Measurements from ENCODE around the gene SIN3B. TPM values are rescaled to one million over a fixed set of nuclear protein-coding genes. Genes with fewer than 3 reads are reported as not detected.

Gene SIN3B
- total and polyA plus RNA-seq, 2 of the 13 experiments (the other 11 are each of a cell fraction or from before 2014, with no cell fraction given) = 12.9 to 25.7 TPM

DNA sequence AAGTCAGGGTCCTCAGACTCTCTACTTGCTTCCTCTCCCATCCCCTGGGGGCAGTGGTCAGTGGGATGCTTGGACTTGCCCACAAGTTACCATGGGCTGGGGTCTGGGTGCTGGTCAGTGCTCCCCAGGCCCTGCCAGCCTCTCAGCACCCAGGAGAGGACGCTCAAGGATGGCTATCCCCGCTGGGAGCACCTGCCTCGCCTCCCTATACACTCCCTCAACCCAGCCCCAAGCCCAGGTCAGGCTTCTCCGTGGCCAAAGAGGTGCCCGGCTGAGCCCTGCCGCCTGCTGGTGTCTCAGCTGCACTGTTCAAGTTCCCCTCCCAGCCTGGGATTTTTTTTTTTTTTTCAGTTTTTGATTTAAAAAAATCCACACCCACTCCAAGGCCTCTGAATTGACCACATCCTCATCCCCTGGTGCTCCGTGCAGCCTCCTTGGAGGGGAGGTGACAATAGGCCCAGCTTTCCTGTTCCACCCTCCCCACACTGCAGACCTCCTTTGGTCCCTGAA is 70.4 kb downstream of the SIN3B start (continued):
- TF ChIP-seq ZNF3 (CRISPR knock-in tag; IDR thresholded peaks at IDR 0.05) (no peak), ZBTB3 (CRISPR knock-in tag; IDR thresholded peaks at IDR 0.05; ENCODE audit: borderline replicate concordance, low read depth) (no peak), SNRNP70 (IDR thresholded peaks at IDR 0.05; ENCODE audit: low read depth, low read length) (no peak), HDAC6 (IDR thresholded peaks at IDR 0.05; ENCODE audit: low read depth, low read length) (no peak), ZNF615 (CRISPR knock-in tag; IDR thresholded peaks at IDR 0.05; ENCODE audit: borderline replicate concordance) (no peak), FOXA1 (IDR thresholded peaks at IDR 0.05) (no peak), FOXA1 (CRISPR knock-in tag; IDR thresholded peaks at IDR 0.05) (no peak), EHMT2 (IDR thresholded peaks at IDR 0.05; ENCODE audit: borderline replicate concordance, low read depth, low read length) (no peak), ZNF766 (CRISPR knock-in tag; IDR thresholded peaks at IDR 0.05; ENCODE audit: borderline replicate concordance) (no peak), MIER2 (CRISPR knock-in tag; IDR thresholded peaks at IDR 0.05) (no peak), SIN3A (IDR thresholded peaks at IDR 0.05; ENCODE audit: borderline replicate concordance, low read depth, low read length) (no peak), TEAD3 (CRISPR knock-in tag; optimal IDR thresholded peaks at IDR 0.05; ENCODE audit: borderline replicate concordance) (peak; percentile 9)
- TF ChIP-seq, protein P1, sequence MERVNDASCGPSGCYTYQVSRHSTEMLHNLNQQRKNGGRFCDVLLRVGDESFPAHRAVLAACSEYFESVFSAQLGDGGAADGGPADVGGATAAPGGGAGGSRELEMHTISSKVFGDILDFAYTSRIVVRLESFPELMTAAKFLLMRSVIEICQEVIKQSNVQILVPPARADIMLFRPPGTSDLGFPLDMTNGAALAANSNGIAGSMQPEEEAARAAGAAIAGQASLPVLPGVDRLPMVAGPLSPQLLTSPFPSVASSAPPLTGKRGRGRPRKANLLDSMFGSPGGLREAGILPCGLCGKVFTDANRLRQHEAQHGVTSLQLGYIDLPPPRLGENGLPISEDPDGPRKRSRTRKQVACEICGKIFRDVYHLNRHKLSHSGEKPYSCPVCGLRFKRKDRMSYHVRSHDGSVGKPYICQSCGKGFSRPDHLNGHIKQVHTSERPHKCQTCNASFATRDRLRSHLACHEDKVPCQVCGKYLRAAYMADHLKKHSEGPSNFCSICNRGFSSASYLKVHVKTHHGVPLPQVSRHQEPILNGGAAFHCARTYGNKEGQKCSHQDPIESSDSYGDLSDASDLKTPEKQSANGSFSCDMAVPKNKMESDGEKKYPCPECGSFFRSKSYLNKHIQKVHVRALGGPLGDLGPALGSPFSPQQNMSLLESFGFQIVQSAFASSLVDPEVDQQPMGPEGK (CRISPR knock-in tag; IDR thresholded peaks at IDR 0.05) = 0 out of 2 replicates have a peak, but pooled peaks have one; percentile 15
- TF ChIP-seq, protein P2, sequence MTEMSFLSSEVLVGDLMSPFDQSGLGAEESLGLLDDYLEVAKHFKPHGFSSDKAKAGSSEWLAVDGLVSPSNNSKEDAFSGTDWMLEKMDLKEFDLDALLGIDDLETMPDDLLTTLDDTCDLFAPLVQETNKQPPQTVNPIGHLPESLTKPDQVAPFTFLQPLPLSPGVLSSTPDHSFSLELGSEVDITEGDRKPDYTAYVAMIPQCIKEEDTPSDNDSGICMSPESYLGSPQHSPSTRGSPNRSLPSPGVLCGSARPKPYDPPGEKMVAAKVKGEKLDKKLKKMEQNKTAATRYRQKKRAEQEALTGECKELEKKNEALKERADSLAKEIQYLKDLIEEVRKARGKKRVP (CRISPR knock-in tag; IDR thresholded peaks at IDR 0.05) = no peak
- TF ChIP-seq, protein P3, sequence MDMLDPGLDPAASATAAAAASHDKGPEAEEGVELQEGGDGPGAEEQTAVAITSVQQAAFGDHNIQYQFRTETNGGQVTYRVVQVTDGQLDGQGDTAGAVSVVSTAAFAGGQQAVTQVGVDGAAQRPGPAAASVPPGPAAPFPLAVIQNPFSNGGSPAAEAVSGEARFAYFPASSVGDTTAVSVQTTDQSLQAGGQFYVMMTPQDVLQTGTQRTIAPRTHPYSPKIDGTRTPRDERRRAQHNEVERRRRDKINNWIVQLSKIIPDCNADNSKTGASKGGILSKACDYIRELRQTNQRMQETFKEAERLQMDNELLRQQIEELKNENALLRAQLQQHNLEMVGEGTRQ (IDR thresholded peaks at IDR 0.05; ENCODE audit: low read depth, low read length) = no peak
- TF ChIP-seq, protein P3 (CRISPR knock-in tag; IDR thresholded peaks at IDR 0.05; ENCODE audit: borderline replicate concordance) = no peak
- TF ChIP-seq, protein P4, sequence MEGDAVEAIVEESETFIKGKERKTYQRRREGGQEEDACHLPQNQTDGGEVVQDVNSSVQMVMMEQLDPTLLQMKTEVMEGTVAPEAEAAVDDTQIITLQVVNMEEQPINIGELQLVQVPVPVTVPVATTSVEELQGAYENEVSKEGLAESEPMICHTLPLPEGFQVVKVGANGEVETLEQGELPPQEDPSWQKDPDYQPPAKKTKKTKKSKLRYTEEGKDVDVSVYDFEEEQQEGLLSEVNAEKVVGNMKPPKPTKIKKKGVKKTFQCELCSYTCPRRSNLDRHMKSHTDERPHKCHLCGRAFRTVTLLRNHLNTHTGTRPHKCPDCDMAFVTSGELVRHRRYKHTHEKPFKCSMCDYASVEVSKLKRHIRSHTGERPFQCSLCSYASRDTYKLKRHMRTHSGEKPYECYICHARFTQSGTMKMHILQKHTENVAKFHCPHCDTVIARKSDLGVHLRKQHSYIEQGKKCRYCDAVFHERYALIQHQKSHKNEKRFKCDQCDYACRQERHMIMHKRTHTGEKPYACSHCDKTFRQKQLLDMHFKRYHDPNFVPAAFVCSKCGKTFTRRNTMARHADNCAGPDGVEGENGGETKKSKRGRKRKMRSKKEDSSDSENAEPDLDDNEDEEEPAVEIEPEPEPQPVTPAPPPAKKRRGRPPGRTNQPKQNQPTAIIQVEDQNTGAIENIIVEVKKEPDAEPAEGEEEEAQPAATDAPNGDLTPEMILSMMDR (CRISPR knock-in tag; IDR thresholded peaks at IDR 0.05) = peak; percentile 73
- TF ChIP-seq, protein P5, sequence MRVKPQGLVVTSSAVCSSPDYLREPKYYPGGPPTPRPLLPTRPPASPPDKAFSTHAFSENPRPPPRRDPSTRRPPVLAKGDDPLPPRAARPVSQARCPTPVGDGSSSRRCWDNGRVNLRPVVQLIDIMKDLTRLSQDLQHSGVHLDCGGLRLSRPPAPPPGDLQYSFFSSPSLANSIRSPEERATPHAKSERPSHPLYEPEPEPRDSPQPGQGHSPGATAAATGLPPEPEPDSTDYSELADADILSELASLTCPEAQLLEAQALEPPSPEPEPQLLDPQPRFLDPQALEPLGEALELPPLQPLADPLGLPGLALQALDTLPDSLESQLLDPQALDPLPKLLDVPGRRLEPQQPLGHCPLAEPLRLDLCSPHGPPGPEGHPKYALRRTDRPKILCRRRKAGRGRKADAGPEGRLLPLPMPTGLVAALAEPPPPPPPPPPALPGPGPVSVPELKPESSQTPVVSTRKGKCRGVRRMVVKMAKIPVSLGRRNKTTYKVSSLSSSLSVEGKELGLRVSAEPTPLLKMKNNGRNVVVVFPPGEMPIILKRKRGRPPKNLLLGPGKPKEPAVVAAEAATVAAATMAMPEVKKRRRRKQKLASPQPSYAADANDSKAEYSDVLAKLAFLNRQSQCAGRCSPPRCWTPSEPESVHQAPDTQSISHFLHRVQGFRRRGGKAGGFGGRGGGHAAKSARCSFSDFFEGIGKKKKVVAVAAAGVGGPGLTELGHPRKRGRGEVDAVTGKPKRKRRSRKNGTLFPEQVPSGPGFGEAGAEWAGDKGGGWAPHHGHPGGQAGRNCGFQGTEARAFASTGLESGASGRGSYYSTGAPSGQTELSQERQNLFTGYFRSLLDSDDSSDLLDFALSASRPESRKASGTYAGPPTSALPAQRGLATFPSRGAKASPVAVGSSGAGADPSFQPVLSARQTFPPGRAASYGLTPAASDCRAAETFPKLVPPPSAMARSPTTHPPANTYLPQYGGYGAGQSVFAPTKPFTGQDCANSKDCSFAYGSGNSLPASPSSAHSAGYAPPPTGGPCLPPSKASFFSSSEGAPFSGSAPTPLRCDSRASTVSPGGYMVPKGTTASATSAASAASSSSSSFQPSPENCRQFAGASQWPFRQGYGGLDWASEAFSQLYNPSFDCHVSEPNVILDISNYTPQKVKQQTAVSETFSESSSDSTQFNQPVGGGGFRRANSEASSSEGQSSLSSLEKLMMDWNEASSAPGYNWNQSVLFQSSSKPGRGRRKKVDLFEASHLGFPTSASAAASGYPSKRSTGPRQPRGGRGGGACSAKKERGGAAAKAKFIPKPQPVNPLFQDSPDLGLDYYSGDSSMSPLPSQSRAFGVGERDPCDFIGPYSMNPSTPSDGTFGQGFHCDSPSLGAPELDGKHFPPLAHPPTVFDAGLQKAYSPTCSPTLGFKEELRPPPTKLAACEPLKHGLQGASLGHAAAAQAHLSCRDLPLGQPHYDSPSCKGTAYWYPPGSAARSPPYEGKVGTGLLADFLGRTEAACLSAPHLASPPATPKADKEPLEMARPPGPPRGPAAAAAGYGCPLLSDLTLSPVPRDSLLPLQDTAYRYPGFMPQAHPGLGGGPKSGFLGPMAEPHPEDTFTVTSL (CRISPR knock-in tag; IDR thresholded peaks at IDR 0.05; ENCODE audit: borderline replicate concordance) = no peak
